Measurements from ENCODE around the gene C19orf53. TPM values are rescaled to one million over a fixed set of nuclear protein-coding genes. Genes with fewer than 3 reads are reported as not detected.
A peak's percentile ranks its signal among the peaks of the same experiment; 100 is the strongest.
"Not testable (repeated sequence)": the region's sequence is repeated elsewhere in the genome, so short reads cannot be mapped to it uniquely, and the experiment has no call there.

The C19orf53 gene
- total and polyA plus RNA-seq, 4 donors = 31.1 to 136 (median 126) TPM

DNA sequence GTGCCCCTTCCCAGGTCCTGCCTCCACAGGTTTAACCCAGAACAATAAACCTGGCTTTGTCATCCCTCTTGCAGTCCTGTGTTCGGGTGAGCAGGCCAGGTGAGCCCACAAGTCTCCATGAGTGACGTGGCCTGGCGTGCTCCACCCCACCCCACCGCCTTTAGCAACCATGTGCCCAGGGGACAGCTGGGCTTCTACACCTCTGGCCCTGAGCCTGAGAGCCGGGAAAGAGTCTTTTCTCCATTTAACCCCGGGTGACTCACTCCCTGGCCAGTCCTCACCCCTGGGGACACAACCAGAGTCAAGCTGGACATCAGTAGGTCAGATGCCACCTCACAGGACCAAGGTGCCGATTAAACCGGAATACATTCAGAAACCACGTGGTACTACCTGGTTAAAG is 4.1 kb downstream of the C19orf53 start:
- no peaks in the 10 kb centered on the region for H3K27me3 ChIP-seq (ENCODE audit: control insufficient read depth, insufficient read depth, low read length)
- no peak overlapping the region for H3K4me3 ChIP-seq (ENCODE audit: low read depth, low read length)
- no peak for DNase-seq (ENCODE audit: low read depth in 4 of 6, low spot score in 6 of 6)
- H3K36me3 ChIP-seq (ENCODE audit: control insufficient read depth, insufficient read depth, low read length) = peaks cover 43% of the 10 kb centered on the region
- no peaks in the 10 kb centered on the region for H3K9me3 ChIP-seq (ENCODE audit: control insufficient read depth, insufficient read depth, low read length)
- WGBS (ENCODE audit: insufficient coverage) = 84% methylated on average over 9 of the region's 9 CpGs
- H3K4me1 ChIP-seq (ENCODE audit: control insufficient read depth, insufficient read depth, low read length) = peaks cover 22% of the 10 kb centered on the region
- no peak overlapping the region for H3K27ac ChIP-seq (ENCODE audit: low read depth, low read length)

DNA sequence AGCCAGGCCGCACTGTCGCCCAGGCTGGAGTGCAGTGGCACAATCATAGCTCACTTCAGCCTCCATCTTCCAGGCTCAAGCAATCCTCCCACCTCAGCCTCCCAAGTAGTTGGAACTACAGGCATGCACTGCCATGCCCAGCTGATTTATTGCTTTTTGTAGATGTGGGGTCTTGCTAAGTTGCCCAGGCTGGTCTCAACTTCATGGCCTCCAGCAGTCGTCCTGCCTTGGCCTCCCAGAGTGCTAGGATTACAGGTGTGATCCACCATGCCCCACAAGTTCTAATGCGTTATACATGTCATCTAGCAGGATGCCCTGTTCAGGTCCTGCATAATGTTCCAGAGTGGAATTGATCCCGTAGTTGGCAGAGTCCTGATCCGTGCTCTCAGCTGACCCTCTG is 4.6 kb downstream of the C19orf53 start:
- Histone ChIP-seq H3K9me3 (ENCODE audit: control insufficient read depth, insufficient read depth, low read length) (no peaks in the 10 kb centered on the region), H3K36me3 (ENCODE audit: control insufficient read depth, insufficient read depth, low read length) (peaks cover 39% of the 10 kb centered on the region), H3K27me3 (ENCODE audit: control insufficient read depth, insufficient read depth, low read length) (no peaks in the 10 kb centered on the region), H3K4me3 (ENCODE audit: low read depth, low read length) (no peak overlapping the region), H3K4me1 (ENCODE audit: control insufficient read depth, insufficient read depth, low read length) (peaks cover 22% of the 10 kb centered on the region), H3K27ac (ENCODE audit: low read depth, low read length) (no peak overlapping the region)
- WGBS (ENCODE audit: insufficient coverage) = 80% methylated on average over 5 of the region's 6 CpGs
- DNase-seq (ENCODE audit: low read depth in 4 of 6, low spot score in 6 of 6) = no peak

DNA sequence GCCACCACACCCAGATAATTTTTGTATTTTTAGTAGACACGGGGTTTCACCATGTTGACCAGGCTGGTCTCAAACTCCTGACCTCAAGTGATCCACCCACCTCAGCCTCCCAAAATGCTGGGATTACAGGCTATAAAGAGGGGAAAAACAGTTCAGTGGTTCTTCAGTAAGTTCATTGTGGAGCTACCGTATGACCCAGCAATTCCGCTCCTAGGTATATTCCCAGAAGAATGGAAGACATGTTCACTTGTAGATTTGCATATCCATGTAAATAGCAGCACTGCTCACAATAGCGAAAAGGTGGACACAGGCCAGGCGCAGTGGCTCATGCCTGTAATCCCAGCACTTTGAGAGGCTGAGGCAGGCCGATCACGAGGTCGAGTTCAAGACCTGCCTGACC is 5.5 kb downstream of the C19orf53 start:
- Histone ChIP-seq H3K4me1 (ENCODE audit: control insufficient read depth, insufficient read depth, low read length) (peaks cover 24% of the 10 kb centered on the region), H3K36me3 (ENCODE audit: control insufficient read depth, insufficient read depth, low read length) (peaks cover 39% of the 10 kb centered on the region)
- not testable (repeated sequence) for DNase-seq (ENCODE audit: low read depth in 4 of 6, low spot score in 6 of 6); H3K4me3 ChIP-seq (ENCODE audit: low read depth, low read length); H3K27me3 ChIP-seq (ENCODE audit: control insufficient read depth, insufficient read depth, low read length); H3K9me3 ChIP-seq (ENCODE audit: control insufficient read depth, insufficient read depth, low read length); H3K27ac ChIP-seq (ENCODE audit: low read depth, low read length)
- WGBS (ENCODE audit: insufficient coverage) = 94% methylated on average over 5 of the region's 8 CpGs

DNA sequence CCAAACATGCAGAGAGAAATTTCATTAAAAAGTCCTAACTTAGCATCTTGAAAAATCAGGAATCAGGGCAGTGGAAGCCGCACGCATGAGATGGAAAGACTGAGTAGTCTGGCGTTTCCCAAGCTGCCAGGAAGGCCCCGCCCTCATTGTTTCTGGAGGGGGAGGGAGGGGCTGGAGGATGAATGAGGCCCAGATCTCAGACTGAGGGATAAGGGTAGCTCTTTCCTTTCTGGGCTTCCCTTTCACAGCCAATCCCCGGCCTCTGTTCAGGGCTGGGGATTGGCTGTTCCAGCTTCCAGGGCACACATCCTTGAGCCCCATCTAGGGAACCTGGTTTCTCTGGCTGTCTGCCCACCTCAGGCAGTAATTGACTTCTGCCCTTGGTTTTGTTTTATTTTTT is 7.3 kb downstream of the C19orf53 start:
- DNase-seq (ENCODE audit: low read depth in 4 of 6, low spot score in 6 of 6) = peak in 2 of 6 donors; percentile 45 to 80
- Histone ChIP-seq H3K4me1 (ENCODE audit: control insufficient read depth, insufficient read depth, low read length) (peaks cover 14% of the 10 kb centered on the region), H3K4me3 (ENCODE audit: low read depth, low read length) (no peak overlapping the region), H3K27me3 (ENCODE audit: control insufficient read depth, insufficient read depth, low read length) (no peaks in the 10 kb centered on the region), H3K9me3 (ENCODE audit: control insufficient read depth, insufficient read depth, low read length) (no peaks in the 10 kb centered on the region), H3K27ac (ENCODE audit: low read depth, low read length) (no peak overlapping the region), H3K36me3 (ENCODE audit: control insufficient read depth, insufficient read depth, low read length) (peaks cover 34% of the 10 kb centered on the region)
- 17% methylated on average over 5 of the region's 5 CpGs for WGBS (ENCODE audit: insufficient coverage)

DNA sequence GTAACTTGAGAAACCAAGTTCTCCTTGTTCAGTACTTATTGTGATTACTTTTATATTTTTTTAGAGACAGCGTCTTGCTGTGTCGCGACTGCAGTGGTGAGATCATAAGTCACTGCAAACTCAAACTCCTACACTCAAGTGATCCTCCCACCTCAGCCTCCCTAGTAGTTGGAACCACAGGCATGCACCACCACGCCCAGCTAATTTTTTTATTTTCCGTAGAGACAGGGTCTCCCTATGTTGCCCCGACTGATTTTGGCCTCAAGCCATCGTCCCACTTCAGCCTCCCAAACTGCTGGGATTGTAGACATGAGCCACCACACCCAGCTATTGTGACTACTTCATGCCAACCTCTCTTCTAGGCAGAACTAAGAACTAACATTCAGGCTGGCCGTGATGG is 8.3 kb downstream of the C19orf53 start:
- H3K36me3 ChIP-seq (ENCODE audit: control insufficient read depth, insufficient read depth, low read length) = peaks cover 25% of the 10 kb centered on the region
- no peak overlapping the region for H3K4me3 ChIP-seq (ENCODE audit: low read depth, low read length)
- DNase-seq (ENCODE audit: low read depth in 4 of 6, low spot score in 6 of 6) = no peak
- H3K27ac ChIP-seq (ENCODE audit: low read depth, low read length) = no peak overlapping the region
- no peaks in the 10 kb centered on the region for H3K9me3 ChIP-seq (ENCODE audit: control insufficient read depth, insufficient read depth, low read length)
- H3K27me3 ChIP-seq (ENCODE audit: control insufficient read depth, insufficient read depth, low read length) = no peaks in the 10 kb centered on the region
- peaks cover 16% of the 10 kb centered on the region for H3K4me1 ChIP-seq (ENCODE audit: control insufficient read depth, insufficient read depth, low read length)
- whole genome bisulfite sequencing (ENCODE audit: insufficient coverage) = 79% methylated on average over 5 of the region's 8 CpGs

DNA sequence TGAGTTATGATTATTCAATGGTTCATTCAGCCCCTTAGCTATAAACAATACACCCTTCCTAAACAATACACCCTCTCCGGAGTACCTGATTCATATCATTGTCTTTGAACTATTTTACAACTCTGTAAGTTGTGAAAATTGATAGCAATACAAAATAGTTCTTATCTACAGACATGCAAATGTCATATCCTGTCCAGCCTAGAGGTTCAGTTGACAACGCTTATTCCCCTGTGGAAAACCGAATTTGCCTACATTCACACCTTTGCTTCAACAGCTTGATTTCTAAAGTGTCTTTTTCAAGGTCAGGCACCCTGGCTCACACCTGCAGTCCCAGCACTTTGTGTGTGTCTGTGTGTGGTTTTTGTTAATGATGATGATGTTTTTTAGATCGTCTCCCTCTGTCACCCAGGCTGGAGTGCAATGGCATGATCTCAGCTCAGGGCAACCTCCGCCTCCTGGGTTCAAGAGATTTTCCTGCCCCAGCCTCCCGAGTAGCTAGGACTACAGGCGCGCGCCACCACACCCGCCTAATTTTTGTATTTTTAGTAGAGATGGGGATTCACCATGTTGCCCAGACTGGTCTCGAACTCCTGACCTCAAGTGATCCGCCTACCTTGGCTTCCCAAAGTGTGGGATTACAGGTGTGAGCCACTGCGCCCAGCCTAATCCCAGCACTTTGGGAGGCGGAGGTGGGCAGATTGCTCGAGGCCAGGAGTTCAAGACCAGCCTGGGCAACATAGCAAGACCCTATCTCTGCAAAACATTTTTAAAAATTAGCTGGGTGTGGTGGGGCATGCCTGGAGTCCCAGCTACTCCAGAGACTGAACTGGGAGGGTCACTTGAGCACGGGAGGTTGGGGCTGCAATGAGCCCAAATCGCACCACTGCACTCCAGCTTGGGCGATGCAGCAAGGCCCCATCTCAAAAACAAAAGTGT is 9.6 kb downstream of the C19orf53 start:
- no peak for DNase-seq (ENCODE audit: low read depth in 4 of 6, low spot score in 6 of 6)
- Histone ChIP-seq H3K9me3 (ENCODE audit: control insufficient read depth, insufficient read depth, low read length) (no peaks in the 10 kb centered on the region), H3K36me3 (ENCODE audit: control insufficient read depth, insufficient read depth, low read length) (peaks cover 12% of the 10 kb centered on the region), H3K4me1 (ENCODE audit: control insufficient read depth, insufficient read depth, low read length) (peaks cover 20% of the 10 kb centered on the region), H3K4me3 (ENCODE audit: low read depth, low read length) (no peak overlapping the region), H3K27me3 (ENCODE audit: control insufficient read depth, insufficient read depth, low read length) (no peaks in the 10 kb centered on the region), H3K27ac (ENCODE audit: low read depth, low read length) (no peak overlapping the region)
- WGBS (ENCODE audit: insufficient coverage) = 100% methylated on average over 4 of the region's 18 CpGs

DNA sequence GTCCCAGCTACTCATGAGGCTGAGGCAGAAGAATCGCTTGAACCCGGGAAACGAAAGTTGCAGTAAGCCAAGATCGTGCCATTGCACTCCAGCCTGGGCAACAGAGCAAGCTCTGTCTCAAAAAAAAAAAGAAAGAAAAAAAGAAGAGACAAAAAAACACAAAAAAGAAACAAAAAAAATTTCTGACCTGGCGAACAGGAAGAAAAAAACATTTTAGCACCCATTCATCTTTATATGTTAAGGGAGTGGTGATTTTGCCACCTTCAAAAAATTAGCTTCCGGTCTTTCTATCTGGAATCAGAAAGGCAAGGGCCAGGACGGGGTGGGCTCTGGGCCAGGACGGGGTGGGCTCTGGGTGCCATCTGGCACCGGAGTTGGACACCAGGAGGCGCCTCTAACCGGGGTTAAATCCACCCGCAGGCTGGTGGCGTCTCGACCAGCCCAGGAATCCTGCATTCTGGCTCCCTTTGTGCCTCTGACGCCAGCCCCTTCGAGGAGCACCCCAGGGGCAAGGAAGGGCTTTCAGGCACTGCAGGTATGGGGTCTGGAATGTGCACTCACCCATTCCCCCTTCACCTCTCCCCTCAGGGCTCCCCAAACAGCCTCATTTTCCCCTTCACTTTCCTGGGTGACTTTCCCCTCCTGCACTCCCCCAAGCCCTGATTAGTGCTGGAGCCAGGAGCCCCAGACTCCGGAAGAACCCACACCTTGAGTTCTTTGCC is 10.6 kb downstream of the C19orf53 start:
- peaks cover 1% of the 10 kb centered on the region for H3K36me3 ChIP-seq (ENCODE audit: control insufficient read depth, insufficient read depth, low read length)
- peak in 2 of 6 donors; percentile 47 to 70 for DNase-seq (ENCODE audit: low read depth in 4 of 6, low spot score in 6 of 6)
- H3K4me3 ChIP-seq (ENCODE audit: low read depth, low read length) = no peak overlapping the region
- H3K4me1 ChIP-seq (ENCODE audit: control insufficient read depth, insufficient read depth, low read length) = peaks cover 20% of the 10 kb centered on the region
- H3K27ac ChIP-seq (ENCODE audit: low read depth, low read length) = no peak overlapping the region
- H3K9me3 ChIP-seq (ENCODE audit: control insufficient read depth, insufficient read depth, low read length) = no peaks in the 10 kb centered on the region
- 18% methylated on average over 15 of the region's 17 CpGs for WGBS (ENCODE audit: insufficient coverage)
- H3K27me3 ChIP-seq (ENCODE audit: control insufficient read depth, insufficient read depth, low read length) = no peaks in the 10 kb centered on the region

DNA sequence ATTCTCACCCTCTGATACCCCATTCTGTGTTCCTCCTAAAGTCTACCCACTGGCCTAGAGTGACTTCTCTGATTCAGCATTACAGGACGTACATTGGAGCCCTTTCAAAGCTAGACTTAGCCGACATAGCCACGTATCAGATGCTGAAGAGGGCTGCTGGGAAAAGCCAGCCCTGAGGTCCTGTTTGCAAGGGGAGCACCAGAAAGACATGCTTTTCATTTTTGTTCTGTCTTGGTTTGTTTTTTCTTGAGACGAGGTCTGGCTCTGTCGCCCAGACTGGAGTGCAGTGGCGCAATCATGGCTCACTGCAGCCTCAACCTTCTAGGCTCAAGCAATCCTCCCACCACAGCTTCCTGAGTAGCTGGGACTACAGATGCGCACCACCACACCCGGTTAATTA is 14.7 kb downstream of the C19orf53 start:
- Histone ChIP-seq H3K9me3 (ENCODE audit: control insufficient read depth, insufficient read depth, low read length) (no peaks in the 10 kb centered on the region), H3K4me1 (ENCODE audit: control insufficient read depth, insufficient read depth, low read length) (peaks cover 16% of the 10 kb centered on the region), H3K27ac (ENCODE audit: low read depth, low read length) (peak overlapping the region; percentile 15), H3K27me3 (ENCODE audit: control insufficient read depth, insufficient read depth, low read length) (no peaks in the 10 kb centered on the region), H3K36me3 (ENCODE audit: control insufficient read depth, insufficient read depth, low read length) (no peaks in the 10 kb centered on the region), H3K4me3 (ENCODE audit: low read depth, low read length) (no peak overlapping the region)
- no peak for DNase-seq (ENCODE audit: low read depth in 4 of 6, low spot score in 6 of 6)
- 45% methylated on average over 4 of the region's 8 CpGs for WGBS (ENCODE audit: insufficient coverage)

DNA sequence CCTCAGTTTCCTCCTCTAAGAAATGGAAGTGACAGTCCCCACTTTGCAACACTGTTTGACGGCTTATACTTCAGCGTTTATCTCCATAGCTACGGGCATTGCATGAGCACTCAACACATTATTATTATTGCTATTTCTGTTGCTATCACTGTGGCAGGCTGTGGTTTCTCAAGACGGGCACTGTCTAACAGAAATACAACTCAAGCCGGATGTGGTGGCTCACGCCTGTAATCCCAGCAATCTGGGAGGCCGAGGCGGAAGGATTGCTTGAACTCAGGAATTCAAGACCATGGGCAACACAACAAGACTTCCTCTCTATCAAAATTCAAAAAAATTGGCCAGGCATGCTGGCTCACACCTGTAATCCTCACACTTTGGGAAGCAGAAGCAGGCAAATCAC is 16.1 kb downstream of the C19orf53 start:
- peaks cover 15% of the 10 kb centered on the region for H3K4me1 ChIP-seq (ENCODE audit: control insufficient read depth, insufficient read depth, low read length)
- 83% methylated on average over 8 of the region's 8 CpGs for WGBS (ENCODE audit: insufficient coverage)

More for the DNA sequence above, 16.1 kb downstream of the C19orf53 start:
- Histone ChIP-seq H3K9me3 (ENCODE audit: control insufficient read depth, insufficient read depth, low read length) (no peaks in the 10 kb centered on the region), H3K27ac (ENCODE audit: low read depth, low read length) (no peak overlapping the region), H3K27me3 (ENCODE audit: control insufficient read depth, insufficient read depth, low read length) (no peaks in the 10 kb centered on the region), H3K36me3 (ENCODE audit: control insufficient read depth, insufficient read depth, low read length) (no peaks in the 10 kb centered on the region), H3K4me3 (ENCODE audit: low read depth, low read length) (no peak overlapping the region)
- DNase-seq (ENCODE audit: low read depth in 4 of 6, low spot score in 6 of 6) = no peak
